GM12872 (cell line): ENCODE results near the gene NUP93.

Experiments
- CTCF ChIP-seq: IDR thresholded peaks from 3 replicates; pipeline ENCODE4 v1.5.1; 2011; ENCODE audit warnings: low read depth, mild to moderate bottlenecking, low read length, moderate library complexity; ENCODE audit not compliant: insufficient read depth

The NUP93 gene

GRCh38 chr16:56728027-56728426 is 1.9 kb upstream of the NUP93 start:
- TF ChIP-seq CTCF = no peak

- TF ChIP-seq CTCF = no peak
These were observed 772 bp upstream of the NUP93 start for GRCh38 chr16:56728980-56729734.

GRCh38 chr16:56732366-56732765 is 2.4 kb downstream of the NUP93 start:
- TF ChIP-seq CTCF = no peak

GRCh38 chr16:56732832-56733231 is 2.9 kb downstream of the NUP93 start:
- no peak for TF ChIP-seq CTCF

GRCh38 chr16:56734429-56734828 is 4.5 kb downstream of the NUP93 start:
- no peak for TF ChIP-seq CTCF

- TF ChIP-seq CTCF = no peak
These were observed 6.5 kb downstream of the NUP93 start for GRCh38 chr16:56736476-56736875.

GRCh38 chr16:56737539-56737938 is 7.6 kb downstream of the NUP93 start:
- TF ChIP-seq CTCF = no peak
